ENCODE measurements around the gene CCDC137. TPM values are rescaled to one million over a fixed set of nuclear protein-coding genes. Genes with fewer than 3 reads are reported as not detected.

The CCDC137 gene, protein sequence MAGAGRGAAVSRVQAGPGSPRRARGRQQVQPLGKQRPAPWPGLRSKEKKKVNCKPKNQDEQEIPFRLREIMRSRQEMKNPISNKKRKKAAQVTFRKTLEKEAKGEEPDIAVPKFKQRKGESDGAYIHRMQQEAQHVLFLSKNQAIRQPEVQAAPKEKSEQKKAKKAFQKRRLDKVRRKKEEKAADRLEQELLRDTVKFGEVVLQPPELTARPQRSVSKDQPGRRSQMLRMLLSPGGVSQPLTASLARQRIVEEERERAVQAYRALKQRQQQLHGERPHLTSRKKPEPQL
- total RNA-seq = 12.8 and 16.5 TPM in 2 replicates

DNA sequence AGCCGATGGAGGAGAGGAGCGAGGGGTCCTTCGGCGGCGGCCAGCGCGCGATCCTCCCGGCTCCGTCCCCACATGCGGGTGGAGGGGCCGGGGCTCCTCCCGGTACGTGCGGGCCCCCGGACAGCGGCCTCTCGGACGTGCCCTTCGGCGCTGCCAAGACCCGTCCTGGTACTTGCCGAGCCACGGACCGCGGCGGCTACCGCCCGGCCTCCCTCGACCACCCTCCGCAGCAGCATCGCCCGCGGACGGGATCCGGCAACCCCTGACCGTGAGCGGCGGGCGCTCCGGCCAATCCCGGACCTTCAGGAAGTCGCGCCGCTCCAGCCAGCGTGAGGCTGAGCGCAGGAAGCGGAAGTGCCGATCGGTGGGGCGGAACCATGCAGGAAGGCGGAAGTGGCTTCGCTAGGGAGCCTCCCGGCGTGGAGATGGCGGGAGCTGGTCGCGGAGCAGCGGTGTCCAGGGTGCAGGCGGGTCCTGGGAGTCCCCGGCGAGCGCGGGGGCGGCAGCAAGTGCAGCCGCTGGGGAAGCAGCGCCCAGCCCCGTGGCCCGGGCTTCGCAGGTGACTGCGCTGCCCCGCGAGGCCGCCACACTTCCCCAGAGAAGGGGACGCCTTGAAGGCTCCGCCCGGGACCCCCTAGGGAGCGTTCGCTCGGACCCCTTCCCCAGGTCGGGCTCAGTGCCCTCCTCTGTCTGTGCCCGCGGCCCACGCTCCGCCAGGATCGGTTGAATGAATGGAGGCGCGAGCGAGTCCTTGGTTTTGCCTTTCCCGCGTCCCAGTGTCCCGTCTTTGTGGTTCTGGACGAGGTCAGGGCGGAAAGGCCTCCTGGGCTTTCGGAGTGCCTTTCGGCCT, at the start of gene CCDC137, which contains the start of gene OXLD1:
Gene CCDC137, plus strand, starts transcription at position 396 of the 850 bp plus-strand sequence. Its CDS starts 30 bp downstream, at position 426.
Gene OXLD1, minus strand, starts transcription at position 264 of the 850 bp plus-strand sequence. Its CDS starts 28 bp downstream, at position 236.

DNA sequence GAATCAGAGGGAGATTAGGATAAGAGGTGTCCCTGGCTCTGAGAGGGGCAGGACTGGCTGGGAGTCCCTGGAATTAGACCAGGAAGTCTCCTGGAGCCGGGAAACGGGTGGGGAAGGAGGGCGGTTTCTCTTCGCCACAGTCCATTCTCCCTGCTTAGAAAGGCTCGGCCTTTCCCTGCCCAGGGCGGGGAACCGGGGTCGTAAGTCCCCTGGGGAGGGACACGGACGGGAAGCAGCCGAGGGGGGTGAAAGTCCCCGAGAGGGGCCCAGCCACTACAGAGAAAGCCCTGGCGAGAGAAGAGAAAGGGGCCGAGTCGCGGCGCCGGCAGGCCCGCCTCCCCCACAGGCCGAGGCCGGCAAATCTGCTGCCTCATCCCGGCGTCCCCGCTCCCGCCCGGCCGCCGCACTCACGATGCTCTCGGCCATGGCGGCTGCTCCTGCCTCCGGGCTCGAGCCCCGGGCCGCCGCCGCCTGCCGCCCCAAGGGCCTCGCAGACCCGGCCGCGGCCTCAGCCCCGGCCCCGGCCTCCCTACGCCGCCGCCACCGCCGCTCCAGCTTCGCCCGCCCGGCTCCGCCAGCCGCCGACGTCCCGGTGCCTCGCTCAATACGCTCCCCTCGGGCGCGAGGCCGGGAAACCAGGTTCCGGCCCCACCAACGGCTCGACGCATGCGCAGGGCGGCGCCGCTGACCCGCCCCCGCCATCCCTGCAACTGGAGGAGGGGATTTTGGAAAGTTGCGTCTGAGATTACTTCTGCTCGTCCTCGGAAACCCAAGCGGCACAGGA, 29.8 kb upstream of the CCDC137 start, which contains the start of the genes NPLOC4 and TSPAN10:
Gene NPLOC4, minus strand, starts transcription at position 608 of the 784 bp plus-strand sequence. Its CDS starts 182 bp downstream, at position 426.
Gene TSPAN10, plus strand, starts transcription at position 692 of the 784 bp plus-strand sequence. CDS start 5,217 bp downstream, outside the sequence.

DNA sequence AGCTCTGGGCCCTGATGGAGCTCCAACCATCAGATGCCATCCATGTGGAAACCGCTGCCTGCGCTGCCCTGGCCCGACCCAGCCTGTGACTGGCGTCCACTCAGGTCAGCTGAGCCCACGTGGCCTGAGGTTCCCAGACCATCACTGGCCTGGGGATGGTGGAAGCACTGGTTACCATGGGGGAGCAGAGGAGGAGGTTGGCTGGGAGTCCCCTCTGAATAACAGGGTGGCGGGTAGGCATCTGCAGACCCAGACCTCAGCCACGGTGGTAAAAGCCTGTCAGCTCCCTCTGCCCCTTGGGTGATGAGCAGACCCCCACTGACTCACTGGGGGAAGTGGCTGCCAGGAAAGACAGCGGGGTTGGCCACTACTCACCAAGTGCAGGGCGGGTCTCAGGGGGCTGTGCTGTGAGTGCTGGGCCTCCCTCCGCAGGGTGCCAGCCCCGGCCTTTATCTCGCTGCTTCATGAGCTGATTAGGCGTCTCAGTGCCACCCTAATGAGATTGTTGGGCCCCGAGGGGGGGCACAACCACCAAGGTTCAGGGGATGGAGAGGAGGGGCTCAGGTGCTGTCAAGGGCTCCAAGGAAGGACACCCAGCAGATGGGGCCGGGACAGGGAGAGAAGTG, 10.3 kb upstream of the CCDC137 start, which contains the start of gene PDE6G:
Gene PDE6G, minus strand, starts transcription at position 425 of the 626 bp plus-strand sequence. CDS start 3,237 bp downstream, outside the sequence.

DNA sequence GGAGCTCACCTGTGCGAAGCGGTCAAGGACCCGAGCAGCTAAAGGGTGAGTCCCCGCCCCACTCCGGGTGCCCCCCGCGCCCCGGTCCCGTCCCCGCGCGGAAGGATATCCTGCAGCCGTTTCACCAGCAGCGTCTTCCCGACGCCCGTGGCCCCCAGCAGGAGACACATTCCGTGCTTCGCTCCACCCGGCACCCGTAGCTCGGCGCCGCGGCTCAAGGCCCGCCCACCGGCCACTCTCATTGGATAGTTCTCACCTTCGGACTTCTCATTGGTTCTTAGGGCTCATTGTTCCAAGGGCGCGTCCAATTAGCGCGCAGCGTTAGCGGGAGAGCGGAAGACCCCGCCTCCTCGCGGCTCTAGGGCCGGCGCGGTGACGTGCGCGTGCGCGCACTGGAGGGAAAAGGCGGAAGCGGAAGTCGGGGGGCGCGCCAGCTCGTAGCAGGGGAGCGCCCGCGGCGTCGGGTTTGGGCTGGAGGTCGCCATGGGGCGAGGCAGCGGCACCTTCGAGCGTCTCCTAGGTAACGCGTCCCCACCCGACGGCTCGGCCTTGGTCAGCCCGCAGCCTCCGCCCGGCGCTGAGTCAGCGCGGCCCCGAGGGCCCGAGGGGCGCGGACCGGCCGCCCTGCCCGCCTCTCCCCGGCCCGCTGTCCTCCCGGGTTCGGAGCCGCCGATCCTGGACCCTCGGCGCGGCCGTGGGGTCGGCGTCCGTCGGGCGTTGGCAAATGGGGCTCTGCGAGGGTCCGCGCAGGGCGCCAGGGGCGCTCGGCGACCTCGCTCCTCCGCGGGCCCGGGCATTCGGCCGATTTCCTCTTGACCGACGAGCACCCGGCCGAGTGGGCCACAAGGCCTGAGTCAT, 17.3 kb downstream of the CCDC137 start, which contains the start of the genes ARL16 and HGS:
Gene ARL16, minus strand, starts transcription at position 214 of the 858 bp plus-strand sequence. Its CDS starts 44 bp downstream, at position 170.
Gene HGS, plus strand, starts transcription at position 428 of the 858 bp plus-strand sequence. Its CDS starts 56 bp downstream, at position 484.

DNA sequence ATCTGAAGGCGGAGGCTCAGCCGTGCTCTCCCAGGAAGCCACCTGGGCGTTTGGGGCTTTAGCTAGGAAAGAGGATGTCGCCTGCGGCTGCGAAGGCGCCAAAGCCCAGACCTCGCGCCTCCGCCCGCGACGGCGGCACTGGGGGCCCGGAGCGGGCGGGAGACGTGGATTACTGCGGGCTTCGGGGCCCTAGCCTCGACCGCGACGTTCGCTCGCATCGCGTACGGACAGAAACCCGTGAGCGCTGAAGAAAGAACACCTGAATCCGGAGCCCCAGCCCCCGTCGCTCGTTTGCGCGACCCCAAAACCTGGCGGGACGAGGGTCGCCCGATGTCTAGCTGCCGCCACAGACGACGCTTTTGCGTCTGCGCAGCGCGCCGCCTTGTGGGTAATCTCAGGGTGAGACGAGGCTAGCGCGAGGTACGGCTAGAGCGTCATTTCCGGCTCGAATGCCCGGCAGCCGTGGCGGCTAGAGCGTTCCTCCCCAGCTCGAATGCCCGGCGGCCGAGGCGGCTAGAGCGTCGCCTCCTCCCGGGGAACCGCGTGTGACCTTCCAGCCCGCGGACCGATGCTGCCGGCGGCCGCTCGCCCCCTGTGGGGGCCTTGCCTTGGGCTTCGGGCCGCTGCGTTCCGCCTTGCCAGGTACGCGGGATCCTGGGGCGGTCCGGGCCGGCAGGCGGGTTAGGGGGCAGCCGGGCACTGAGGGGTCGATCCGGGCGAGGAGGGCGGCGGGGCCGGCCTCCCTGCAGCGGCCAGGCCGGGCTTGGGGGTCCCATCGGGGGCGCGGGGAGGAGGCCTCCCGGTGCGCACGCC, 36.6 kb downstream of the CCDC137 start, which contains the start of gene MRPL12:
Gene MRPL12, plus strand, starts transcription at position 434 of the 813 bp plus-strand sequence. Its CDS starts 135 bp downstream, at position 569.

DNA sequence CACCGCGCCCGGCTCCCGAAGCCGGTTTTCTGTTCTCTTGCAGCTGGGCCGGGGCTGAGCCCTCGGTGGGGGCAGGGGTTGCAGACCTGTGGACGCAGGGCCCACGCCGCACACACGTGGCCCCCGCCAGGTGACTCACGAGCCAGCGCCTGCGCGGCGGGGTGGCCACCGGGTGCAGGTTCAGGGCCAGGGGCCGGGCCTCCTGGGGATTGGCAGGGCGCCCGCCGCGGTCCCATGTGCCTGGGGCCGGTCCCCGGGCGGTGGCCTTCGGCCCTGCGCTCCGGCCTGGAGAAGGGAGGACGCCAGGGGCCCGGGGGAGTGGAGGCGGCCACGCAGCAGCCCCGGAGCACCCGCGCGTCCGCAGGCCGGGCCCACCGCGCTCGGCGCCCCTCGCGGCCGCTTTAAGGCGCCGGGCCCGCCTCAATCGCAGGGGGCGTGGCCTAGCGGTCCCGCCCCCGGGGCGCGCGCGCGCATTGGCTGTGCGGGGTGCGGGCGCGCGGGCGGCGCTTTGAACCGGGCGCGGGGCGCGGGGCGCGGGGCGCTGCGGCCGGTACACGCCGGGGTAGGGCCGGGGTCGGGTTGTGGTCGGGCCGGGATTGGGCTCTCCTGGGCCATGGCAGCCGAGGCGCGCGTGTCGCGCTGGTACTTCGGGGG, 45.4 kb downstream of the CCDC137 start, which contains the start of gene SLC25A10:
Gene SLC25A10, plus strand, starts transcription at position 471 of the 654 bp plus-strand sequence. Its CDS starts 143 bp downstream, at position 614.

Small RNAs within 50 kb of the gene (small RNA-seq; reads per million reads assigned to genes)
- gene MIR6786 = not detected

Other genes starting within 250 kb of the CCDC137 start
- 10,238 and 11,944 TPM in 2 replicates for gene ACTG1, start 153.9 kb upstream of the CCDC137 start, total RNA-seq
- gene FSCN2, start 138.4 kb upstream of the CCDC137 start, total RNA-seq = 0.43 and 0.53 TPM in 2 replicates
- 26.3 and 28.3 TPM in 2 replicates for gene FAAP100, start 114.4 kb upstream of the CCDC137 start, total RNA-seq
- gene NPLOC4, start 29.6 kb upstream of the CCDC137 start, total RNA-seq = 99.7 and 104 TPM in 2 replicates
- 0.14 and 0.53 TPM in 2 replicates for gene TSPAN10, start 29.5 kb upstream of the CCDC137 start, total RNA-seq
- gene PDE6G, start 10.2 kb upstream of the CCDC137 start, total RNA-seq = 0.66 and 0.86 TPM in 2 replicates
- gene OXLD1, start 132 bp upstream of the CCDC137 start, total RNA-seq = 23.5 and 26.4 TPM in 2 replicates
- gene ARL16, start 17.1 kb downstream of the CCDC137 start, total RNA-seq = 32.7 and 34.0 TPM in 2 replicates
- 102 and 120 TPM in 2 replicates for gene HGS, start 17.3 kb downstream of the CCDC137 start, total RNA-seq
- gene MRPL12, start 36.6 kb downstream of the CCDC137 start, total RNA-seq = 40.8 and 41.5 TPM in 2 replicates
- gene SLC25A10, start 45.5 kb downstream of the CCDC137 start, total RNA-seq = 16.2 and 23.7 TPM in 2 replicates
- gene GCGR, start 137.4 kb downstream of the CCDC137 start, total RNA-seq = not detected in 2 replicates
- 57.1 and 68.8 TPM in 2 replicates for gene MCRIP1, start 166.6 kb downstream of the CCDC137 start, total RNA-seq
- not detected in 2 replicates for gene PPP1R27, start 168.3 kb downstream of the CCDC137 start, total RNA-seq
- gene P4HB, start 193.8 kb downstream of the CCDC137 start, total RNA-seq = 824 and 903 TPM in 2 replicates
- 229 and 236 TPM in 2 replicates for gene ARHGDIA, start 204.6 kb downstream of the CCDC137 start, total RNA-seq
- 176 and 187 TPM in 2 replicates for gene ALYREF, start 224.8 kb downstream of the CCDC137 start, total RNA-seq
- 99.4 and 125 TPM in 2 replicates for gene ANAPC11, start 225.0 kb downstream of the CCDC137 start, total RNA-seq
- 0.13 and 0.22 TPM in 2 replicates for gene NPB, start 235.5 kb downstream of the CCDC137 start, total RNA-seq
- gene PCYT2, start 244.7 kb downstream of the CCDC137 start, total RNA-seq = 30.1 and 51.0 TPM in 2 replicates